ENCODE results near the gene RPN2.

RPN2 gene

GRCh38 chr20:37270576-37271420 lies 91.7 kb downstream of the RPN2 start:
- no peak for DNase-seq

GRCh38 chr20:37271421-37271768 lies 92.3 kb downstream of the RPN2 start:
- DNase-seq = no peak

GRCh38 chr20:37273988-37274387 lies 94.9 kb downstream of the RPN2 start:
- no peak for DNase-seq

- DNase-seq = no peak
Observed at GRCh38 chr20:37274851-37275524, 95.9 kb downstream of the RPN2 start.

GRCh38 chr20:37276494-37277252 lies 97.5 kb downstream of the RPN2 start:
- no peak for DNase-seq

GRCh38 chr20:37277253-37277593 lies 98.1 kb downstream of the RPN2 start:
- no peak for DNase-seq

GRCh38 chr20:37278966-37279590 lies 99.9 kb downstream of the RPN2 start:
- no peak for DNase-seq

GRCh38 chr20:37279820-37280219 lies 100.7 kb downstream of the RPN2 start:
- no peak for DNase-seq

- DNase-seq = no peak
Observed at GRCh38 chr20:37280403-37280802, 101.3 kb downstream of the RPN2 start.

- no peak for DNase-seq
Observed at GRCh38 chr20:37282556-37282955, 103.4 kb downstream of the RPN2 start.

GRCh38 chr20:37283530-37284195 lies 104.5 kb downstream of the RPN2 start:
- no peak for DNase-seq

GRCh38 chr20:37284691-37285161 lies 105.6 kb downstream of the RPN2 start:
- no peak for DNase-seq

- no peak for DNase-seq
Observed at GRCh38 chr20:37285664-37286374, 106.7 kb downstream of the RPN2 start.

- no peak for DNase-seq
Observed at GRCh38 chr20:37288091-37288490, 109.0 kb downstream of the RPN2 start.

- no peak for DNase-seq
Observed at GRCh38 chr20:37290158-37290810, 111.2 kb downstream of the RPN2 start.
